ENCODE data around the gene NKAIN1. TPM values are rescaled to one million over a fixed set of nuclear protein-coding genes. Genes with fewer than 3 reads are reported as not detected.

The NKAIN1 gene
- polyA plus RNA-seq, 1 donor from 2014 or later: 33.4 TPM

GRCh38 chr1:31259746-31260145, 20.1 kb upstream of the NKAIN1 start:
- no peak overlapping the region for H2AFZ ChIP-seq (ENCODE audit: low read depth, low read length)
- no peak overlapping the region for H3K4me2 ChIP-seq (ENCODE audit: low read length)
- H3K9me2 ChIP-seq (ENCODE audit: insufficient read depth, low read length): no peaks in the 10 kb centered on the region
- H3F3A ChIP-seq (ENCODE audit: insufficient read depth, low read length, poor library complexity, severe bottlenecking): no peaks in the 10 kb centered on the region
- TF ChIP-seq POLR2AphosphoS5 (IDR thresholded peaks at IDR 0.05): no peak
- no peak for TF ChIP-seq TAF1 (IDR thresholded peaks at IDR 0.05; ENCODE audit: low read depth)
- TF ChIP-seq MXI1 (conservative IDR thresholded peaks at IDR 0.05; ENCODE audit: poor library complexity, severe bottlenecking): no peak
- no peak for TF ChIP-seq RAD21 (conservative IDR thresholded peaks at IDR 0.05)
- no peak for TF ChIP-seq CTCF (IDR thresholded peaks at IDR 0.05; ENCODE audit: poor library complexity, severe bottlenecking)
- no peak for TF ChIP-seq SMC3 (conservative IDR thresholded peaks at IDR 0.05; ENCODE audit: poor library complexity)
- TF ChIP-seq EP300 (conservative IDR thresholded peaks at IDR 0.05; ENCODE audit: poor library complexity, severe bottlenecking): no peak
- no peak for TF ChIP-seq EZH2 (IDR thresholded peaks at IDR 0.05; ENCODE audit: borderline replicate concordance, insufficient read depth, low read length, poor library complexity, severe bottlenecking)
- no peak for TF ChIP-seq REST (IDR thresholded peaks at IDR 0.05; ENCODE audit: borderline replicate concordance)
- no peaks in the 10 kb centered on the region for H3K27me3 ChIP-seq (ENCODE audit: insufficient read depth, low read depth, low read length)
- H3K79me2 ChIP-seq (replicated peaks; ENCODE audit: insufficient read depth, low read length): no peaks in the 10 kb centered on the region
- no peaks in the 10 kb centered on the region for H3K9me3 ChIP-seq (ENCODE audit: low read length)
- H3K9ac ChIP-seq (ENCODE audit: low read length): no peak overlapping the region
- H3K4me3 ChIP-seq (ENCODE audit: low read length): no peak overlapping the region
- no peaks in the 10 kb centered on the region for H3K36me3 ChIP-seq (ENCODE audit: insufficient read depth, low read length)
- H4K20me1 ChIP-seq (ENCODE audit: insufficient read depth): no peaks in the 10 kb centered on the region
- H3K27ac ChIP-seq (ENCODE audit: low read length): no peak overlapping the region

- Histone ChIP-seq H3K9ac (ENCODE audit: low read length) (no peak overlapping the region), H3K4me3 (ENCODE audit: low read length) (no peak overlapping the region), H3K36me3 (ENCODE audit: insufficient read depth, low read length) (no peaks in the 10 kb centered on the region), H3K27me3 (ENCODE audit: insufficient read depth, low read depth, low read length) (no peaks in the 10 kb centered on the region), H3K9me3 (ENCODE audit: low read length) (no peaks in the 10 kb centered on the region), H3K79me2 (replicated peaks; ENCODE audit: insufficient read depth, low read length) (no peaks in the 10 kb centered on the region), H3K4me2 (ENCODE audit: low read length) (no peak overlapping the region), H3F3A (ENCODE audit: insufficient read depth, low read length, poor library complexity, severe bottlenecking) (no peaks in the 10 kb centered on the region), H4K20me1 (ENCODE audit: insufficient read depth) (no peaks in the 10 kb centered on the region), H2AFZ (ENCODE audit: low read depth, low read length) (no peak overlapping the region), H3K27ac (ENCODE audit: low read length) (no peak overlapping the region), H3K9me2 (ENCODE audit: insufficient read depth, low read length) (no peaks in the 10 kb centered on the region)
- TF ChIP-seq REST (IDR thresholded peaks at IDR 0.05; ENCODE audit: borderline replicate concordance): no peak
- TF ChIP-seq RAD21 (conservative IDR thresholded peaks at IDR 0.05): no peak
- no peak for TF ChIP-seq POLR2AphosphoS5 (IDR thresholded peaks at IDR 0.05)
Observed at GRCh38 chr1:31258581-31258980, 18.9 kb upstream of the NKAIN1 start.

Data from neural cell (in vitro differentiated cells).